Measurements from ENCODE around the gene PAX1.
A peak's percentile ranks its signal among the peaks of the same experiment; 100 is the strongest.

PAX1 gene

GRCh38 chr20:21677261-21677660 is 28.2 kb upstream of the PAX1 start:
- no peak for TF ChIP-seq CTCF (IDR thresholded peaks at IDR 0.05)

- no peak for TF ChIP-seq CTCF (IDR thresholded peaks at IDR 0.05)
These were observed 27.7 kb upstream of the PAX1 start for GRCh38 chr20:21677781-21678180.

- TF ChIP-seq CTCF (IDR thresholded peaks at IDR 0.05): no peak
These were observed 24.1 kb upstream of the PAX1 start for GRCh38 chr20:21681234-21681921.

- TF ChIP-seq CTCF (IDR thresholded peaks at IDR 0.05): no peak
These were observed 23.5 kb upstream of the PAX1 start for GRCh38 chr20:21681922-21682318.

- no peak for TF ChIP-seq CTCF (IDR thresholded peaks at IDR 0.05)
These were observed 22.9 kb upstream of the PAX1 start for GRCh38 chr20:21682521-21682954.

- no peak for TF ChIP-seq CTCF (IDR thresholded peaks at IDR 0.05)
These were observed 20.8 kb upstream of the PAX1 start for GRCh38 chr20:21684671-21685070.

- no peak for TF ChIP-seq CTCF (IDR thresholded peaks at IDR 0.05)
These were observed 19.5 kb upstream of the PAX1 start for GRCh38 chr20:21685981-21686380.

- peak; percentile 82 for TF ChIP-seq CTCF (IDR thresholded peaks at IDR 0.05)
These were observed 12.1 kb upstream of the PAX1 start for GRCh38 chr20:21693322-21693721.
